ENCODE data around the gene ASTN2.

Gene ASTN2

GRCh38 chr9:116700882-116701865 lies 713.7 kb downstream of the ASTN2 start:
- in situ Hi-C loops (cut with HindIII; ENCODE audit: low pct_ligation_motif_present, low sequenced_read_pairs), result no loop called here
- no peak for TF ChIP-seq CTCF (IDR thresholded peaks at IDR 0.05; ENCODE audit: low read depth, low read length, missing control alignments)
- H3K27ac ChIP-seq, result no peak overlapping the region
- no peaks in the 10 kb centered on the region for H3K27me3 ChIP-seq (replicated peaks)
- no peak overlapping the region for H3K4me3 ChIP-seq (ENCODE audit: low read depth, low read length)
- no peak for DNase-seq
- peaks cover 29% of the 10 kb centered on the region for H3K36me3 ChIP-seq (replicated peaks)

GRCh38 chr9:116700279-116700678 lies 714.6 kb downstream of the ASTN2 start:
- no peak for TF ChIP-seq CTCF (IDR thresholded peaks at IDR 0.05; ENCODE audit: low read depth, low read length, missing control alignments)

GRCh38 chr9:116697887-116698286 lies 717.0 kb downstream of the ASTN2 start:
- H3K27me3 ChIP-seq (replicated peaks), result no peaks in the 10 kb centered on the region
- in situ Hi-C loops (cut with HindIII; ENCODE audit: low pct_ligation_motif_present, low sequenced_read_pairs), result no loop called here
- no peak overlapping the region for H3K4me3 ChIP-seq (ENCODE audit: low read depth, low read length)
- no peak for TF ChIP-seq CTCF (IDR thresholded peaks at IDR 0.05; ENCODE audit: low read depth, low read length, missing control alignments)
- DNase-seq, result no peak
- H3K36me3 ChIP-seq (replicated peaks), result peaks cover 29% of the 10 kb centered on the region
- H3K27ac ChIP-seq, result no peak overlapping the region

More at GRCh38 chr9:116700279-116700678, 714.6 kb downstream of the ASTN2 start:
- H3K27me3 ChIP-seq (replicated peaks), result no peaks in the 10 kb centered on the region
- in situ Hi-C loops (cut with HindIII; ENCODE audit: low pct_ligation_motif_present, low sequenced_read_pairs), result no loop called here
- no peak overlapping the region for H3K4me3 ChIP-seq (ENCODE audit: low read depth, low read length)
- peaks cover 29% of the 10 kb centered on the region for H3K36me3 ChIP-seq (replicated peaks)
- DNase-seq, result no peak
- no peak overlapping the region for H3K27ac ChIP-seq

GRCh38 chr9:116697362-116697761 lies 717.5 kb downstream of the ASTN2 start:
- Histone ChIP-seq H3K36me3 (replicated peaks) (peaks cover 29% of the 10 kb centered on the region), H3K27me3 (replicated peaks) (no peaks in the 10 kb centered on the region), H3K4me3 (ENCODE audit: low read depth, low read length) (no peak overlapping the region), H3K27ac (peak overlapping the region; percentile 57)
- in situ Hi-C loops (cut with HindIII; ENCODE audit: low pct_ligation_motif_present, low sequenced_read_pairs), result no loop called here
- DNase-seq, result no peak
- no peak for TF ChIP-seq CTCF (IDR thresholded peaks at IDR 0.05; ENCODE audit: low read depth, low read length, missing control alignments)

- no peak for DNase-seq
- in situ Hi-C loops (cut with HindIII; ENCODE audit: low pct_ligation_motif_present, low sequenced_read_pairs), result no loop called here
- H3K27ac ChIP-seq, result no peak overlapping the region
- H3K4me3 ChIP-seq (ENCODE audit: low read depth, low read length), result no peak overlapping the region
- H3K36me3 ChIP-seq (replicated peaks), result peaks cover 29% of the 10 kb centered on the region
- no peak for TF ChIP-seq CTCF (IDR thresholded peaks at IDR 0.05; ENCODE audit: low read depth, low read length, missing control alignments)
- H3K27me3 ChIP-seq (replicated peaks), result no peaks in the 10 kb centered on the region
Measured at GRCh38 chr9:116695438-116695837, 719.4 kb downstream of the ASTN2 start.

Data from brain microvascular endothelial cell (primary cell).